WERI-Rb-1 (cell line): Measurements from ENCODE around the gene SERPINA3.

Experiments
- DNase-seq: peaks from one replicate; pipeline ENCODE4 v3.0.0-alpha.2; 2020
- H3K27ac ChIP-seq: fragments of 250-450 bp; sonication (Bioruptor Pico); 2 replicates; pipeline ENCODE4 v1.5.1; 2020; ENCODE audit warnings: mild to moderate bottlenecking, moderate library complexity
- H3K27me3 ChIP-seq: fragments of 250-450 bp; sonication (Bioruptor Pico); 2 replicates; pipeline ENCODE4 v1.5.1; 2021; ENCODE audit warnings: mild to moderate bottlenecking, low read depth, moderate library complexity; ENCODE audit not compliant: insufficient read depth, severe bottlenecking
- H3K36me3 ChIP-seq: fragments of 250-450 bp; sonication (Bioruptor Pico); 2 replicates; pipeline ENCODE4 v1.5.1; 2020; ENCODE audit warnings: mild to moderate bottlenecking, moderate library complexity
- H3K4me3 ChIP-seq: 2 replicates; pipeline ENCODE4 v1.5.1; 2011; ENCODE audit warnings: low read depth, mild to moderate bottlenecking, control low read depth, low read length
- H3K9me3 ChIP-seq: fragments of 250-450 bp; sonication (Bioruptor Pico); 2 replicates; pipeline ENCODE4 v1.5.1; 2021; ENCODE audit warnings: mild to moderate bottlenecking, moderate library complexity; ENCODE audit not compliant: severe bottlenecking
- TF ChIP-seq, protein P1 (sequence below): IDR thresholded peaks from 2 replicates; pipeline ENCODE4 v1.5.1; 2011; ENCODE audit warnings: low read depth, mild to moderate bottlenecking, control low read depth, inconsistent platforms, low read length

The SERPINA3 gene

DNA sequence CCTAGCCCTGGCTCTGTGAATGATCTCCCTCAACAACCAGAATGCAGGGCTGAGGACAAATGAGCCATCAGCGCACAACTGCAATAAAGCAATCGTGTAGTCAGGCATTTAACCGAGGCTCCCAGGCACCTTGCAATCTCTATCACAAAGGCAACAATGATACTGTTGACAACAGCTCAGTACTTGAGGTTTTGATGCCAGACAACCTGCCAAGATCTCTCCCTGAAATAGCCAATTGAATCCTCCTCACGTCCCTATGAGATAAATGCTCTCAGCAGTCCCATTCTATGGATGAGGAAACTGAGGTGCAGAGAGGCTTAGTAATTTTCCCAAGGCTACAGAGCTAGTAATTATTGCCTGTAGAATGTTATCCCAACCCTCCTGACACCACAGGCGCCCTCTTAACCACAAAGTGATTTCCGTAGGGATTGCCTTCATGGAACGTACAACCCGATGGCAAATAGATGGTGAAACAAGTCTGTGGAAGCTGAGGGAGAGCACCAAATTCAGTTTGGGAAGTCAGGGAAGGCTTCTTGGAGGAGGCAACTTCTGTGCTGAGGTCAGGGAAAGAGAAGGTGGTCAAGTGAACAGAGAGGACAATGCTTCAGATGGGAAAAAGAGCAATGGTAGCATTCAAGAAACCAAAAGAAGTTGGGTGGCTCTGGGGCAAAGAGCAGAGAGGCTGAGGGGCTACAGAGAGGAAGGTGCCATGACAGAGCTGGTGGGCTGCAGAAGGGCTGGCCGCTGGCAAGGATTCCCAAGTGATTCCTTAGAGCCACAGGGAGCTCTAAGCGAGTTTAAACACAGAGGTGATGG is 12.6 kb downstream of the SERPINA3 start:
- peaks cover 63% of the 10 kb centered on the region for H3K27me3 ChIP-seq
- no peaks in the 10 kb centered on the region for H3K9me3 ChIP-seq
- no peak overlapping the region for H3K27ac ChIP-seq
- TF ChIP-seq, protein P1, sequence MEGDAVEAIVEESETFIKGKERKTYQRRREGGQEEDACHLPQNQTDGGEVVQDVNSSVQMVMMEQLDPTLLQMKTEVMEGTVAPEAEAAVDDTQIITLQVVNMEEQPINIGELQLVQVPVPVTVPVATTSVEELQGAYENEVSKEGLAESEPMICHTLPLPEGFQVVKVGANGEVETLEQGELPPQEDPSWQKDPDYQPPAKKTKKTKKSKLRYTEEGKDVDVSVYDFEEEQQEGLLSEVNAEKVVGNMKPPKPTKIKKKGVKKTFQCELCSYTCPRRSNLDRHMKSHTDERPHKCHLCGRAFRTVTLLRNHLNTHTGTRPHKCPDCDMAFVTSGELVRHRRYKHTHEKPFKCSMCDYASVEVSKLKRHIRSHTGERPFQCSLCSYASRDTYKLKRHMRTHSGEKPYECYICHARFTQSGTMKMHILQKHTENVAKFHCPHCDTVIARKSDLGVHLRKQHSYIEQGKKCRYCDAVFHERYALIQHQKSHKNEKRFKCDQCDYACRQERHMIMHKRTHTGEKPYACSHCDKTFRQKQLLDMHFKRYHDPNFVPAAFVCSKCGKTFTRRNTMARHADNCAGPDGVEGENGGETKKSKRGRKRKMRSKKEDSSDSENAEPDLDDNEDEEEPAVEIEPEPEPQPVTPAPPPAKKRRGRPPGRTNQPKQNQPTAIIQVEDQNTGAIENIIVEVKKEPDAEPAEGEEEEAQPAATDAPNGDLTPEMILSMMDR = no peak
- no peaks in the 10 kb centered on the region for H3K36me3 ChIP-seq
- no peak for DNase-seq
- no peak overlapping the region for H3K4me3 ChIP-seq

DNA sequence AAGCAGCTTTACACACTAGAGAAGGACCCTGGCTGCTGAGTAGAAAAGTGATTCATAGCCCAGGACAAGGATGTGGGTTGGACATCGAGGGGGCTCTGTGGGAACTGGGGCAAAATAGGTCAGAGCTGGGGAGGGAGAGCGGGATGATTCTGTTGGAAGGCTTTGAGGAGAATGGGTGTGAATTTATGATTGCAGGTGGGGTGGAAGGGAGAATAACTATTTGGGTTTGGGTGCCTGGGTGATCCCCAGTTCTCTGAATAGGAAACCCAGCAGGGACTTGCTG is 13.1 kb downstream of the SERPINA3 start:
- peaks cover 59% of the 10 kb centered on the region for H3K27me3 ChIP-seq
- DNase-seq = no peak
- TF ChIP-seq, protein P1 = no peak
- H3K27ac ChIP-seq = no peak overlapping the region
- H3K9me3 ChIP-seq = no peaks in the 10 kb centered on the region
- no peak overlapping the region for H3K4me3 ChIP-seq
- H3K36me3 ChIP-seq = no peaks in the 10 kb centered on the region

DNA sequence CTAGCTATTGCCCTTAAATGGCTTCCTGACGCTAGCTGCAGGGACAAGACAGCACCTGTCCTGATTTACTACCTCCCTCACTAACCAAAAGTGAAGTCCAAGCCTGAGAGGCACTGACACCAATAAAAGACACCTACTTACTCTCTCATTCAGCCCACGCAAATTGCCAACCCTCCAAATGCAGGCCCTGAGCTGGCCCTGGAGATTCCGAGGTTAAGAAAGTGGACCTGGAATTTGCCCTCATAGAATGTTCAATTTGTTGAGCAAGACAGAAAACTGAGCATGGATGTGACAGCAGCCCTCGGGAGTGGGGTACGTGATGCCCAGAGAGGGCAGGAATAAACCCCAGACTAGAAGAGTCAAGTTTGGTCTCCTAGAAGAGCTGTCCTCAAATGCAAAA is 16.4 kb downstream of the SERPINA3 start:
- H3K36me3 ChIP-seq = no peaks in the 10 kb centered on the region
- H3K9me3 ChIP-seq = no peaks in the 10 kb centered on the region
- H3K4me3 ChIP-seq = no peak overlapping the region
- DNase-seq = no peak
- TF ChIP-seq, protein P1 = no peak
- peaks cover 71% of the 10 kb centered on the region for H3K27me3 ChIP-seq
- no peak overlapping the region for H3K27ac ChIP-seq

DNA sequence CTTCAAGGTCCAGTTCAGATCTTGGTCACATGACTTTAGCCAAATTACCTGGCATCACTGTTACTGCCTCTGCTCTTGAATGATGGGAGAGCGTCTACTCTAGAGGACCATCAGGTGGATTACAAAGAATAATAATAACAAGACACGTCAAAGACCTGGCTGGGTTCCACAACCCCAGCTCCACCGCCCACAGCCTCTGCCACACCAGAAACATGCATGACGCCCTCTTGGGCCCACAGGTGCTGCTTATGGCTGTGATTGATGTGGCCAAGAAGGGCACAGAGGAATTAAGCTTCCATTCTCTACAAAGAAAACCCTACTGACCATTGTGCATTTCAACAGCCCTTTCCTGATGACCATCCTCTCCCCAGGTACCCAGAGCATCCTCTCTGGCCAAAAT is 18.2 kb downstream of the SERPINA3 start:
- Histone ChIP-seq H3K36me3 (no peaks in the 10 kb centered on the region), H3K4me3 (no peak overlapping the region), H3K27ac (no peak overlapping the region), H3K27me3 (peaks cover 53% of the 10 kb centered on the region), H3K9me3 (no peaks in the 10 kb centered on the region)
- DNase-seq = no peak
- TF ChIP-seq, protein P1 = no peak

DNA sequence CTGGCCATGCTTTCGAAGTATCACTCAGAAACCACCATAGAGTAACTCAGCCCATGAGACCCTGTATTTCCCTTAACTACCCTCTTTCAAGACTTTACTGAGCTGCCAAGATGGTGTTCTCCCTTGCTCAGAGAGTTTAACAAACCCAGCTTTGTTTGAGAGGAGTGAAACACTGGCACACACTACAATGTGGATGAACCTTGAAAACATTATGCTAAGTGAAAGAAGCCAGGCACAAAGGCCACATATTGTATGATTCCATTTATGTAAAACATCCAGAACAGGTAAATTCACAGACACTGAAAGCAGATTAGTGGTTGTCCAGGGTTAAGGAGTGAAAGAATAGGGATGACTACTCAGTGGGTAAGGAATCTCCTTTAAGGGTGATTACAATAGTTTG is 18.9 kb downstream of the SERPINA3 start:
- TF ChIP-seq, protein P1 = no peak
- H3K27ac ChIP-seq = no peak overlapping the region
- H3K9me3 ChIP-seq = no peaks in the 10 kb centered on the region
- peaks cover 47% of the 10 kb centered on the region for H3K27me3 ChIP-seq
- no peak overlapping the region for H3K4me3 ChIP-seq
- DNase-seq = no peak
- no peaks in the 10 kb centered on the region for H3K36me3 ChIP-seq
